NCI-H526 treated with DMSO at 0.1 percent for 48 hours (cell line): ENCODE data around the gene HERC2.
"Not testable (repeated sequence)": the region's sequence is repeated elsewhere in the genome, so short reads cannot be mapped to it uniquely, and the experiment has no call there.

Experiments used
- DNase-seq: peaks from one replicate; lab custom pipeline; 2025; lab: John Stamatoyannopoulos, UW

HERC2 gene

GRCh38 chr15:28131946-28132345 lies 190.0 kb downstream of the HERC2 start:
- DNase-seq, result no peak

- DNase-seq, result no peak
Observed at GRCh38 chr15:28131400-28131799, 190.6 kb downstream of the HERC2 start.

GRCh38 chr15:28130651-28131050 lies 191.3 kb downstream of the HERC2 start:
- no peak for DNase-seq

- DNase-seq, result no peak
Observed at GRCh38 chr15:28129231-28129848, 192.6 kb downstream of the HERC2 start.

- no peak for DNase-seq
Observed at GRCh38 chr15:28128031-28128430, 193.9 kb downstream of the HERC2 start.

GRCh38 chr15:28127036-28127435 lies 194.9 kb downstream of the HERC2 start:
- no peak for DNase-seq

GRCh38 chr15:28125673-28126651 lies 196.0 kb downstream of the HERC2 start:
- no peak for DNase-seq

GRCh38 chr15:28124841-28125240 lies 197.1 kb downstream of the HERC2 start:
- no peak for DNase-seq

GRCh38 chr15:28123408-28124023 lies 198.5 kb downstream of the HERC2 start:
- peak; percentile 29 for DNase-seq

GRCh38 chr15:28122038-28122949 lies 199.7 kb downstream of the HERC2 start:
- DNase-seq, result no peak

- not testable (repeated sequence) for DNase-seq
Observed at GRCh38 chr15:28121577-28121976, 200.4 kb downstream of the HERC2 start.

- no peak for DNase-seq
Observed at GRCh38 chr15:28120359-28120640, 201.7 kb downstream of the HERC2 start.

- no peak for DNase-seq
Observed at GRCh38 chr15:28118531-28118930, 203.4 kb downstream of the HERC2 start.

- DNase-seq, result no peak
Observed at GRCh38 chr15:28118083-28118482, 203.9 kb downstream of the HERC2 start.

- no peak for DNase-seq
Observed at GRCh38 chr15:28117432-28117990, 204.5 kb downstream of the HERC2 start.

GRCh38 chr15:28116521-28117431 lies 205.2 kb downstream of the HERC2 start:
- DNase-seq, result no peak

GRCh38 chr15:28115871-28116270 lies 206.1 kb downstream of the HERC2 start:
- no peak for DNase-seq

- DNase-seq, result no peak
Observed at GRCh38 chr15:28114721-28115622, 207.0 kb downstream of the HERC2 start.

- DNase-seq, result no peak
Observed at GRCh38 chr15:28114114-28114455, 207.9 kb downstream of the HERC2 start.
